HepG2 (cell line): ENCODE results near the gene UBASH3A.

ENCODE experiments used
- ARID3A ChIP-seq: IDR thresholded peaks from 2 replicates; pipeline ENCODE4 v1.6.1; 2012; ENCODE audit warnings: low read depth, low read length, improper control_type of control experiment
- CTCF ChIP-seq: sonication (generic); formaldehyde crosslinking; IDR thresholded peaks from 2 replicates; pipeline ENCODE4 v1.5.0; 2020; ENCODE audit warnings: mild to moderate bottlenecking, missing genetic modification reagents, moderate library complexity
- ETS1 ChIP-seq: sonication (generic); formaldehyde crosslinking; IDR thresholded peaks from 2 replicates; pipeline ENCODE4 v1.4.0; 2020; ENCODE audit warnings: missing genetic modification reagents
- EZH2 ChIP-seq: conservative IDR thresholded peaks from 2 replicates; pipeline ENCODE4 v1.6.1; 2012; ENCODE audit warnings: mild to moderate bottlenecking, low read depth, low read length, moderate library complexity
- FOXA1 ChIP-seq, 2 experiments: fragments of 450-650 bp in 1 of 2; sonication (generic) in 1 of 2; formaldehyde crosslinking in 1 of 2; IDR thresholded peaks; 2 replicates each; pipeline versions ENCODE4 v1.4.0 to v1.6.1; 2016 to 2020; ENCODE audit warnings: missing genetic modification reagents in 1 of 2
- HMGXB3 ChIP-seq: sonication (generic); formaldehyde crosslinking; IDR thresholded peaks from 2 replicates; pipeline ENCODE4 v1.4.0; 2020; ENCODE audit warnings: missing genetic modification reagents, borderline replicate concordance
- MEIS1 ChIP-seq: sonication (generic); formaldehyde crosslinking; IDR thresholded peaks from 2 replicates; pipeline ENCODE4 v1.9.0; 2021; ENCODE audit warnings: mild to moderate bottlenecking, missing genetic modification reagents, moderate library complexity, borderline replicate concordance
- MXD1 ChIP-seq: sonication (generic); formaldehyde crosslinking; IDR thresholded peaks from 2 replicates; pipeline ENCODE4 v1.4.0; 2020; ENCODE audit warnings: mild to moderate bottlenecking, missing genetic modification reagents
- NAIF1 ChIP-seq: sonication (generic); formaldehyde crosslinking; IDR thresholded peaks from 2 replicates; pipeline ENCODE4 v1.5.0; 2020; ENCODE audit warnings: mild to moderate bottlenecking, missing genetic modification reagents, borderline replicate concordance
- SP1 ChIP-seq, 2 experiments: fragments of 450-650 bp in 1 of 2; sonication (generic) in 1 of 2; formaldehyde crosslinking in 1 of 2; IDR thresholded peaks; 2 replicates each; pipeline versions ENCODE4 v1.4.0 to v1.6.1; 2016 to 2020; ENCODE audit warnings: missing genetic modification reagents in 1 of 2
- TARDBP ChIP-seq: sonication (generic); formaldehyde crosslinking; IDR thresholded peaks from 2 replicates; pipeline ENCODE4 v1.8.0; 2022; ENCODE audit warnings: mild to moderate bottlenecking, missing genetic modification reagents
- ZBTB43 ChIP-seq: sonication (generic); formaldehyde crosslinking; conservative IDR thresholded peaks from 2 replicates; pipeline ENCODE4 v1.4.0; 2020; ENCODE audit warnings: missing genetic modification reagents
- TF ChIP-seq, protein P1 (sequence below): sonication (generic); formaldehyde crosslinking; conservative IDR thresholded peaks from 2 replicates; pipeline ENCODE4 v1.8.0; 2022; ENCODE audit warnings: missing genetic modification reagents

- TF ChIP-seq ZBTB43 (CRISPR knock-in tag) (no peak), FOXA1 (IDR thresholded peaks at IDR 0.05) (no peak), FOXA1 (CRISPR knock-in tag; IDR thresholded peaks at IDR 0.05) (no peak), TARDBP (CRISPR knock-in tag) (no peak), ETS1 (no peak), MXD1 (CRISPR knock-in tag) (no peak), CTCF (CRISPR knock-in tag) (no peak), EZH2 (no peak), SP1 (IDR thresholded peaks at IDR 0.05) (no peak), SP1 (CRISPR knock-in tag; IDR thresholded peaks at IDR 0.05) (no peak), MEIS1 (CRISPR knock-in tag) (no peak), NAIF1 (CRISPR knock-in tag) (no peak), HMGXB3 (no peak), ARID3A (no peak)
- TF ChIP-seq, protein P1, sequence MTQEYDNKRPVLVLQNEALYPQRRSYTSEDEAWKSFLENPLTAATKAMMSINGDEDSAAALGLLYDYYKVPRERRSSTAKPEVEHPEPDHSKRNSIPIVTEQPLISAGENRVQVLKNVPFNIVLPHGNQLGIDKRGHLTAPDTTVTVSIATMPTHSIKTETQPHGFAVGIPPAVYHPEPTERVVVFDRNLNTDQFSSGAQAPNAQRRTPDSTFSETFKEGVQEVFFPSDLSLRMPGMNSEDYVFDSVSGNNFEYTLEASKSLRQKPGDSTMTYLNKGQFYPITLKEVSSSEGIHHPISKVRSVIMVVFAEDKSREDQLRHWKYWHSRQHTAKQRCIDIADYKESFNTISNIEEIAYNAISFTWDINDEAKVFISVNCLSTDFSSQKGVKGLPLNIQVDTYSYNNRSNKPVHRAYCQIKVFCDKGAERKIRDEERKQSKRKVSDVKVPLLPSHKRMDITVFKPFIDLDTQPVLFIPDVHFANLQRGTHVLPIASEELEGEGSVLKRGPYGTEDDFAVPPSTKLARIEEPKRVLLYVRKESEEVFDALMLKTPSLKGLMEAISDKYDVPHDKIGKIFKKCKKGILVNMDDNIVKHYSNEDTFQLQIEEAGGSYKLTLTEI (CRISPR knock-in tag): no peak
Measured at GRCh38 chr21:42362700-42363099, 41.0 kb upstream of the UBASH3A start.
